ENCODE data around the gene C1GALT1C1L. TPM values are rescaled to one million over a fixed set of nuclear protein-coding genes. Genes with fewer than 3 reads are reported as not detected.
"Not testable (repeated sequence)": the region's sequence is repeated elsewhere in the genome, so short reads cannot be mapped to it uniquely, and the experiment has no call there.

Gene C1GALT1C1L
- total RNA-seq, 1 donor from 2014 or later: not detected

DNA sequence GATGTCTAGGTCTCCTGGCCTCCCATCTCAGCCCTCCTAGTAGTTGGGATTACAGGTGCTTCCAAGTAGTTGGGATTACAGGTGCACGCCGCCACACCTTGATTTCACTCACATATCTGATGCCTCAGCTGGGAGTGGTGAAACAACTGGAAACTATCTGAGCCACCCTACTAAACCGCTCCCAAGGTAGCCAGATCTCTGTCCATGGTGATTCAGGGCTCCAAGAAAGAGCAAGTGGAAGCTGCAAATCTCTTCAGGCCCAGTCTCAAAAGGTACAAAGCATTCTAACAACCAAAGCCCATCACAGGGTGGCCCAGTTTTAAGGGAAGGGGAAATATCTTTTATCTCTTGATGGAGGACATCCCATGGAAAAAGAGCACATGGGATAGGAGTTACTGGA is 19.0 kb downstream of the C1GALT1C1L start:
- no peak for ATAC-seq
- DNase-seq (ENCODE audit: low spot score): no peak

DNA sequence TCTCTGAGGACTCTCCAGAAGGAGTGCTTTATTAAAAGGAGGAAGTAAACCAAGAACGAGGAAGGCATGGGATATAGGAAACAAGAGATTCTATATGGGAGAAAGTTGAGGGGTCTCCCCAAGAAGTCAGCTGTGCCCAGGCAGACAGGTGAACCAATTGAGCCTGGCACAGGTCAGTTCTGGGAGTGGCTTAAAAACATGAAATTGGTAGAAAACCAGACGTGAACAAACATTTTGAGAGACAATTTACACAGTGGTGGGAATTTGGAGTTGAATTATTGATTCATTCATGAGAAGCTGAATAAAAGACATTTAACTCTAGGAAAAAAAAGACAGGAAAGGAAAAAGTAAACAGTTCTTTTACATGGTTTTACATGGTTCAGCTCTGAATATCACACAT is 22.7 kb downstream of the C1GALT1C1L start:
- ATAC-seq (peak; percentile 59), DNase-seq (ENCODE audit: low spot score) (no peak)

DNA sequence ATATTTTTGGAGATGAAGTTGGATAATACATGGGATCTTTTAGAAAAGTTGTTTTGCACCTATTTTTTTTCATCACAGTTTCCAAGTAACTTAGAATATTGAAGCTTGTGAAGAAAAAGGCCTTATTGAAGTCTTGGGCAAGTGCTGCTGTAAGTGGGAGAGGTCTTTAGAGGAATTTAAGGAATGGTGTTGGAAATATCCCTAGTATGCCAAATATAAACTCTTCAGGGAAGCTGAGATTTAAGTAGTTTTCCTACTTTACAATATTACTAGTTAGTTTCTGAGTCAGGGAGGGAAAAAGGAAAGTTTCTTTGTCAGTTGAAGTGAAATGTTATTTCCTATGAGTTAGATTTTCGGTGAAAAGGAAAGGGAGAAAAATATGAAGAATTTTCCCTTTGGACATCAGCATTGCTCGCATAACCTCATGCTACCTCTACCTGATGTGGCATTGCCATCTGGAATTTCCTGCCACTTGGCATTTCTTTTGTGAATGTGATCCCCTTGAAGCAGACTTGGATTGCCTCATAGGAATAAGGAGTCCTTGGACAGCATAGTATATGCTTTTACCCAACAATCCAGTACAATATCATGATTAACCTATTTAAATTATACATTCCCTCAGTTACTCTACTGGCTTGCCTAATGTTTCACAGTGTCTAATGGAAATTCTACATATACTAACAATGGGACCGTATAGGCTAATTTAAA is 27.1 kb downstream of the C1GALT1C1L start:
- no peak for ATAC-seq
- DNase-seq (ENCODE audit: low spot score): no peak

DNA sequence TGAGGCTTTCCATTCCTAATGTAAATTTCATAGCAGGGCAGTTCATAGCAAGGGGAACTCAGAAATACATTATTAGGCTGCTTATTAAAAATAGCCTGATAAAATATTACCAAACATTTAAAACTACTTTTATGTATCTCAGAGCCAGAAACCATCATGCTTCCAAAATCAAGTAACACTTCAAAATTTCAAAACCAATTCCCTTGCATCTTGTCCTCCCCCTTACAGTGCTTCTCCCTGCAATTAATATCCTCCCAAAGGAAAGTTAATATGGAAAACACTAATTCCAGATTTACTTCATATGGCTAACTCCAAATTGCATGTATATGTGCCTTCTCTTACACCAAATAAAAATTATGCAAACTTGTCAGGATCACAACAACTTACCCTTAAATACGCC is 32.5 kb downstream of the C1GALT1C1L start:
- DNase-seq (ENCODE audit: low spot score): no peak
- ATAC-seq: no peak

DNA sequence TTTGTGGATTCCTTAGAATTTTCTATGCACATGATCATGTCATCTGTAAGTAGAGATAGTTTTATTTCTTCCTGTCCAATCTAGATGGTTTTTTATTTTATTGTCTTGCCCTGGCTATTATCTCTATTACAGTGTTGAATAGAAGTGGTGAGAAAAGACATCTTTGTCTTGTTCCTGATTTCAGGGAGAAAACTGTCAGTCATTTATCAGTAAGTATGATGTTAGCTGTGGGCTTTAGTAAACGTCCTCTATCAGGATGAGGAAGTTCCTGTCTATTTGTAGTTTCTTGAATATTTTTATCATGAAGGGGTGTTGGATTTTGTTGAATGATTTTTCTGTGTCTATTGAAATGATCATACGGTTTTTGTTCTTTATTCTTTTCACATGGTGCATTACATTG is 33.9 kb downstream of the C1GALT1C1L start:
- ATAC-seq (no peak), DNase-seq (ENCODE audit: low spot score) (no peak)

DNA sequence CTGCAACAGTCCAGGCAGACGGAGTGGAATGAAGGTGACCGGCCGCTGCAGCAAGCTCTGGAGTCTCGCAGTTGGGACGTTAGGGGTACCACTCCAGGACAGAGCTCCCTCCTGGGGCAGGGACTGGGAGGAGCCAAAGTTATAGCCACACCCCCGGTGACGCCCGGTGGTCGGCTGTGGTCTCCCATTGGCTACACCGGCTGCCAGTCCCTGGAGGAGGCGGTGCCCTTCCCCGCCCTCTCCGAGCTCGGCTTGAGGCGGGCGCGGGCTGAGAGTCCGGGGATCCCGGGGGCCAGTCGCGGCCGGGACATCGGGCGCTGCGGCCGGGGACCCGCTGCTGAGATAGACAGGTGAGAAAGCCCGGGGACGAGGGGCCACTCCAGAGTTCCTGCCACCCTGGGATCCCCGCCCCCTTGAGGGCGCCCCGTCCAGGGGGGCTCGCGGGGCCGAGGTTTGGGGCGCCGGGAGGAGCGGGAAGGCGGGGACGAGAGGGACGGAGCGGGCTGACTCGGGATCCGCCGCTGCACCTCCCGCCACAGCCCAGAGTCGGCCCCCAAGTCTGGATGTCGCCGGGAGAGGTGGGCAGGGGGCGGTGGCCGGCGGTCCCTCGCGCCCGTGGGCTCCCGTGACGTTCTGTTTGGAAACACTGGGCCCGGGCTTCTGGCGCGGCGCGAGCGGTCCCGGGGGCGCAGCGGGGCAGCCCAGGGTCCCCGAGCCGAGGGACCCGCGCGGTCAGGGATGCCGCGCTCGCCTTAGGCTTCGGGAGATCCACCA is 39.0 kb downstream of the C1GALT1C1L start, which contains the start of gene PLEKHH2:
Gene PLEKHH2 (plus strand): TSS at position 231 of the 774 bp plus-strand sequence. CDS start 7,414 bp downstream, outside the sequence.
- DNase-seq (ENCODE audit: low spot score): peak; percentile 86
- ATAC-seq: peak; percentile 99

DNA sequence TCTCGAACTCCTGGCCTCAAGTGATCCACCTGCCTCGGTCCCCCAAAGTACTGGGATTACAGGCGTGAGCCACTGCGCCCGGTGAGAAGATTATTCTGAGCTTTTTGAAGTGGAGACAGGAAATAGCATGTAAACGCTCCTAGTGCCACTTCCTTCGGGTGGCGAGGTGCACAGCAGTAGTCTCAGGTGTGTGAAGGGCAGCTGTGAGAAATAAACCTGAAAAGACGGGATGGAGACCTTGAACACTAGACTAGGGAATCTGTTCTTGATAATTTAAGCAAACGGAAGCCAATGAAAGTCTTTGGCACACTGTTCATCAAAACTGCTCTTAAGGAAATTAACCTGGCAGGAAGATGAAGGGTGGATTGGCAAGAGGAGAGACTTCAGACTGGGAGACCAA is 39.6 kb downstream of the C1GALT1C1L start:
- no peak for ATAC-seq
- DNase-seq (ENCODE audit: low spot score): no peak

DNA sequence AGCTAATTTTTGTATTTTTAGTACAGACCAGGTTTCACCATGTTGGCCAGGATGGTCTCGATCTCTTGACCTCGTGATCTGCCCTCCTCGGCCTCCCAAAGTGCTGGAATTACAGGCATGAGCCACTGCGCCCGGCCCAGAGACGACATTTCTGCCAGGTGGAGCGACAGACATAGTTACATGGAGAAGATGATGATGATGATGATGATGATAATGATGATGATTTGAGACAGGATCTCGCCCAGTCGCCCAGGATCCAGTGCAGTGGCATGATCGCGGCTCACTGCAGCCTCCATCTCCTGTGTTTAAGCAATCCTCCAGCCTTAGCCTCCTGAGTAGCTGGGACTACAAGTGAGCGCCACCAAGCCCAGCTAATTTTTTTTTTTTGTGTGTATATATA is 40.1 kb downstream of the C1GALT1C1L start:
- not testable (repeated sequence) for ATAC-seq; DNase-seq (ENCODE audit: low spot score)

DNA sequence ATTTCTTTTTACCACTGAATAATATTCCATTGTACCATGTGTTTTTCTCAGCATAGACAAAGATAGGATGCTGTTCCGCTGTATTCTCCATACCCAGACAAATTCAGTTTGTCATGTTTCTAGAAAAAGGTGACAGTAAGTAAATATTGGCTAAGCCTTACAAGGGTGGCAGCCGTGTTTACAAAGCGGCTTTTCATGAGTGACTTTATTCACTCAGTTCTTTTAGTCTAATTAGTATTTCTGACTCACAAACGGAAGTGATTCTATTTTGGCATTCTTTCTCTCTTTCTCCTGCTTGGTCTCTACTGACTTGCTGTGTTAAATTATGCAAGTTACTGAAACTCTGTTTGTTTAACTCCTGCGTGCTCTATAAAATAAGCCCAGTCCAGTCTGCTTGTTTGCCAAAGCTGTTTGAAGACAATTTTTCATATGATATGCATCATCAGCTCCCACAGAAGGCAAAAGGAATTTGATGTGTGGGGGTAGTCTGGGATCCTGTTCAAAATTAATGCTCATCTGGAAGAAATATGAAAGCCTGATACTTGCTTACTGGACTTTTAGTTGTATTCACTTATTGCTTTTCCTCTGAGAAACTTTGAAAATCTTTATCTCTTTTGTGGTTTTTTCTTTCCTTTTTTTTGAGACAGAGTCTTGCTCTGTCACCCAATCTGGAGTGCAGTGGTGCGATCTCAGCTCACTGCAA is 41.5 kb downstream of the C1GALT1C1L start:
- DNase-seq (ENCODE audit: low spot score): no peak
- ATAC-seq: peak; percentile 10

DNA sequence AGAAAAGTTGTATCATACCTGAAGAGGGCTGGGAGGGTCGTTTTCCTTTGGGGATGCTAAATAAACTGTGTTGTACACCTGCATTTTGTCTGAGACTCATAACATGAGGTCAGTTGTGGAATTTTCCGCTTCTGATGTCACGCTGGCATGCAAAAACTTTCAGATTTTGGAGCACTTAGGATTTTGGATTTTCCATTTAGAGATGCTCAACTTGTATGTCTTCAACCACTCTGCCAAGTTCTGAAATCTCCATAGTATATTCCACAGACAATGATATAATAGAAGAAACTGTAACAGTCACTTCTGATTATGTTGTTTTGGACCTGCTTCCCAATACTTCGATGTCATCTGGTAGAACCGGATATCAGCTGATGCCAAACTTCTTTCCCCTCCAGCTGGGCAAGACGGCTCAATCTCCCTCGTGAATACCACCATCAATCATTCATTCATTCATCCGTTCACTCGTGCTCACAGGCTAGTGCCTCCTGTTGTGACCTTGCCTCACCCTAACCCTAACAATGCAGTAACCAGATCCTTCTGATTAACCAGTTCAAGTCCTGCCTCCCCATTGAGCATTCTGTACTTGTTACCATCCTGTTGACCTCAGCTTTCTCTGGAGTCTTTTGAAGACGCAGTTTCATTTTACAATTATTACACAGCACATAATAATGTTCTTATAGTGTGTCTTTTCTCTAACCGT is 44.5 kb downstream of the C1GALT1C1L start:
- ATAC-seq: no peak

More for the DNA sequence above, 44.5 kb downstream of the C1GALT1C1L start:
- no peak for DNase-seq (ENCODE audit: low spot score)

Other genes with a start within 250 kb of the C1GALT1C1L start
- gene THADA, start 80.4 kb downstream of the C1GALT1C1L start, total RNA-seq: 20.0 TPM
- 1.6 TPM for gene PLEKHH2, start 39.2 kb downstream of the C1GALT1C1L start, total RNA-seq
- 5.1 TPM for gene DYNC2LI1, start 97.6 kb upstream of the C1GALT1C1L start, total RNA-seq
- gene ABCG5, start 162.4 kb upstream of the C1GALT1C1L start, total RNA-seq: 57.0 TPM
- gene ABCG8, start 162.5 kb upstream of the C1GALT1C1L start, total RNA-seq: 121 TPM